Measurements from ENCODE around the gene ZNF595.
"Not testable (repeated sequence)": the region's sequence is repeated elsewhere in the genome, so short reads cannot be mapped to it uniquely, and the experiment has no call there.

The ZNF595 gene

GRCh38 chr4:116499-116898, 63.4 kb downstream of the ZNF595 start:
- no peak overlapping the region for H3K27ac ChIP-seq (ENCODE audit: low read depth, low read length)
- no peaks in the 10 kb centered on the region for H4K20me1 ChIP-seq (ENCODE audit: control insufficient read depth, insufficient read depth, low read depth, low read length)
- H3F3A ChIP-seq (ENCODE audit: control insufficient read depth, insufficient read depth) = no peaks in the 10 kb centered on the region
- peaks cover 3% of the 10 kb centered on the region; the same call in 1 of the 2 replicates for H3K4me1 ChIP-seq (ENCODE audit: control insufficient read depth, low read length)
- no peaks in the 10 kb centered on the region for H3K79me2 ChIP-seq (ENCODE audit: control insufficient read depth, low read length)
- H3K9me3 ChIP-seq (ENCODE audit: control insufficient read depth, insufficient read depth, low read length) = peaks cover 22% of the 10 kb centered on the region
- H3K27me3 ChIP-seq (ENCODE audit: control insufficient read depth, low read length) = no peaks in the 10 kb centered on the region
- no peaks in the 10 kb centered on the region for H3K9me2 ChIP-seq (replicated peaks; ENCODE audit: control insufficient read depth, low read length)
- TF ChIP-seq EZH2phosphoT487 (IDR thresholded peaks at IDR 0.05; ENCODE audit: borderline replicate concordance, low read length) (no peak), CTCF (IDR thresholded peaks at IDR 0.05; ENCODE audit: low read depth, low read length, poor library complexity, severe bottlenecking) (no peak)
- no peaks in the 10 kb centered on the region for H3K36me3 ChIP-seq (ENCODE audit: control insufficient read depth, low read length)
- no peak overlapping the region for H3K4me3 ChIP-seq (ENCODE audit: low read length)
- no peak overlapping the region for H3K4me2 ChIP-seq (ENCODE audit: low read length)

GRCh38 chr4:120616-121015, 67.5 kb downstream of the ZNF595 start:
- Histone ChIP-seq H3K9me3 (ENCODE audit: control insufficient read depth, insufficient read depth, low read length) (peaks cover 35% of the 10 kb centered on the region), H3K4me3 (ENCODE audit: low read length) (no peak overlapping the region), H3K4me2 (ENCODE audit: low read length) (no peak overlapping the region), H3K4me1 (ENCODE audit: control insufficient read depth, low read length) (peaks cover 13% of the 10 kb centered on the region), H3K27me3 (ENCODE audit: control insufficient read depth, low read length) (no peaks in the 10 kb centered on the region), H3K27ac (ENCODE audit: low read depth, low read length) (no peak overlapping the region), H3F3A (ENCODE audit: control insufficient read depth, insufficient read depth) (no peaks in the 10 kb centered on the region), H3K36me3 (ENCODE audit: control insufficient read depth, low read length) (peaks cover 13% of the 10 kb centered on the region), H4K20me1 (ENCODE audit: control insufficient read depth, insufficient read depth, low read depth, low read length) (no peaks in the 10 kb centered on the region), H3K79me2 (ENCODE audit: control insufficient read depth, low read length) (peaks cover 13% of the 10 kb centered on the region), H3K9me2 (replicated peaks; ENCODE audit: control insufficient read depth, low read length) (no peaks in the 10 kb centered on the region)
- TF ChIP-seq EZH2phosphoT487 (IDR thresholded peaks at IDR 0.05; ENCODE audit: borderline replicate concordance, low read length) = no peak

- peaks cover 17% of the 10 kb centered on the region for H3K4me1 ChIP-seq (ENCODE audit: control insufficient read depth, low read length)
- no peak overlapping the region for H3K4me3 ChIP-seq (ENCODE audit: low read length)
- no peak overlapping the region for H3K4me2 ChIP-seq (ENCODE audit: low read length)
- H3K27ac ChIP-seq (ENCODE audit: low read depth, low read length) = no peak overlapping the region
- H3K36me3 ChIP-seq (ENCODE audit: control insufficient read depth, low read length) = peaks cover 23% of the 10 kb centered on the region
- TF ChIP-seq CTCF (IDR thresholded peaks at IDR 0.05; ENCODE audit: low read depth, low read length, poor library complexity, severe bottlenecking) (no peak), EZH2phosphoT487 (IDR thresholded peaks at IDR 0.05; ENCODE audit: borderline replicate concordance, low read length) (no peak)
- H3K27me3 ChIP-seq (ENCODE audit: control insufficient read depth, low read length) = no peaks in the 10 kb centered on the region
- no peaks in the 10 kb centered on the region for H4K20me1 ChIP-seq (ENCODE audit: control insufficient read depth, insufficient read depth, low read depth, low read length)
- no peaks in the 10 kb centered on the region for H3F3A ChIP-seq (ENCODE audit: control insufficient read depth, insufficient read depth)
- no peaks in the 10 kb centered on the region for H3K9me2 ChIP-seq (replicated peaks; ENCODE audit: control insufficient read depth, low read length)
- peaks cover 23% of the 10 kb centered on the region for H3K79me2 ChIP-seq (ENCODE audit: control insufficient read depth, low read length)
- peaks cover 44% of the 10 kb centered on the region for H3K9me3 ChIP-seq (ENCODE audit: control insufficient read depth, insufficient read depth, low read length)
Observed at GRCh38 chr4:121408-122084, 68.4 kb downstream of the ZNF595 start.

GRCh38 chr4:123922-124274, 70.8 kb downstream of the ZNF595 start:
- H3K36me3 ChIP-seq (ENCODE audit: control insufficient read depth, low read length) = peaks cover 46% of the 10 kb centered on the region
- H3F3A ChIP-seq (ENCODE audit: control insufficient read depth, insufficient read depth); H3K27me3 ChIP-seq (ENCODE audit: control insufficient read depth, low read length); H4K20me1 ChIP-seq (ENCODE audit: control insufficient read depth, insufficient read depth, low read depth, low read length); H3K9me2 ChIP-seq (replicated peaks; ENCODE audit: control insufficient read depth, low read length): not testable (repeated sequence)
- peak overlapping the region; percentile 96 for H3K4me3 ChIP-seq (ENCODE audit: low read length)
- peak overlapping the region; percentile 88 for H3K4me2 ChIP-seq (ENCODE audit: low read length)
- H3K79me2 ChIP-seq (ENCODE audit: control insufficient read depth, low read length) = peaks cover 46% of the 10 kb centered on the region
- H3K27ac ChIP-seq (ENCODE audit: low read depth, low read length) = peak overlapping the region; percentile 83
- H3K9me3 ChIP-seq (ENCODE audit: control insufficient read depth, insufficient read depth, low read length) = peaks cover 60% of the 10 kb centered on the region
- peaks cover 15% of the 10 kb centered on the region for H3K4me1 ChIP-seq (ENCODE audit: control insufficient read depth, low read length)
